ENCODE data around the gene UBE2S.
A peak's percentile ranks its signal among the peaks of the same experiment; 100 is the strongest.

UBE2S gene

GRCh38 chr19:55370305-55370988, 37.1 kb downstream of the UBE2S start, which contains the start of gene IL11:
TSS of gene IL11 (minus strand) at chr19:55370463. CDS start at chr19:55370310, 153 bp downstream.
- Mint-ChIP-seq H3K27me3 (peaks cover 18% of the 10 kb centered on the region), H3K36me3 (peaks cover 2% of the 10 kb centered on the region), H3K27ac (no peak within 1 kb of the TSS), H3K4me3 (peak within 1 kb of the TSS; percentile 79), H3K4me1 (ENCODE audit: low read depth) (peaks cover 16% of the 10 kb centered on the region), H3K9me3 (ENCODE audit: low read depth) (no peaks in the 10 kb centered on the region)

GRCh38 chr19:55369653-55370304, 37.8 kb downstream of the UBE2S start:
- H3K27me3 Mint-ChIP-seq = peaks cover 18% of the 10 kb centered on the region
- H3K4me1 Mint-ChIP-seq (ENCODE audit: low read depth) = peaks cover 16% of the 10 kb centered on the region
- peak overlapping the region; percentile 79 for H3K4me3 Mint-ChIP-seq
- H3K27ac Mint-ChIP-seq = no peak overlapping the region
- no peaks in the 10 kb centered on the region for H3K9me3 Mint-ChIP-seq (ENCODE audit: low read depth)
- H3K36me3 Mint-ChIP-seq = peaks cover 2% of the 10 kb centered on the region

- H3K4me1 Mint-ChIP-seq (ENCODE audit: low read depth) = peaks cover 16% of the 10 kb centered on the region
- no peaks in the 10 kb centered on the region for H3K9me3 Mint-ChIP-seq (ENCODE audit: low read depth)
- H3K27me3 Mint-ChIP-seq = peaks cover 18% of the 10 kb centered on the region
- H3K27ac Mint-ChIP-seq = no peak overlapping the region
- H3K4me3 Mint-ChIP-seq = peak overlapping the region; percentile 5
- peaks cover 2% of the 10 kb centered on the region for H3K36me3 Mint-ChIP-seq
Measured at GRCh38 chr19:55368701-55369563, 38.7 kb downstream of the UBE2S start.

- Mint-ChIP-seq H3K27me3 (peaks cover 14% of the 10 kb centered on the region), H3K27ac (no peak overlapping the region), H3K4me1 (ENCODE audit: low read depth) (peaks cover 12% of the 10 kb centered on the region), H3K36me3 (peaks cover 2% of the 10 kb centered on the region), H3K9me3 (ENCODE audit: low read depth) (no peaks in the 10 kb centered on the region), H3K4me3 (no peak overlapping the region)
Measured at GRCh38 chr19:55368106-55368505, 39.5 kb downstream of the UBE2S start.

- Mint-ChIP-seq H3K4me3 (no peak overlapping the region), H3K36me3 (peaks cover 2% of the 10 kb centered on the region), H3K9me3 (ENCODE audit: low read depth) (no peaks in the 10 kb centered on the region), H3K4me1 (ENCODE audit: low read depth) (peaks cover 9% of the 10 kb centered on the region), H3K27ac (no peak overlapping the region), H3K27me3 (peaks cover 10% of the 10 kb centered on the region)
Measured at GRCh38 chr19:55366790-55367189, 40.8 kb downstream of the UBE2S start.

DNA sequence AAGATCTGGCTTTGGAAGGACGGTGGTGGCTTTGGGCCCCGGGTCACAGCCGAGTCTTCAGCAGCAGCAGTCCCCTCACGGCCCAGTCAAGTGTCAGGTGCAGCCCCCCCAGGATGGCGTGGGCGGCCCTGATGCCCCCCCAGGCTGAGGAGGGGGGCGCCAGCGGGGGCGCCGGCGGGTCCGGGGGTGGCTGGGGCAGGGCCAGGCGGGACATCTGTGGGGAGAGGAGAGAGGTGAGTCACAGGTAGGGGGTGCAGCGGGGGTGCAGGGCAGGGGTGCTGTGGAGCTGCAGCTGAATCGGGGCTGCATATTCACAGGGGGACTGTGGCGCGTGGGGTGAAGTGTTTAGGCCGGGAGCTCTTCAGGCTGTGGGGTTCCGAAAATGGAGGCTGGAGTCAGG, 41.6 kb downstream of the UBE2S start:
- H3K27me3 Mint-ChIP-seq = peaks cover 6% of the 10 kb centered on the region
- H3K27ac Mint-ChIP-seq = no peak overlapping the region
- peaks cover 9% of the 10 kb centered on the region for H3K4me1 Mint-ChIP-seq (ENCODE audit: low read depth)
- H3K36me3 Mint-ChIP-seq = peaks cover 2% of the 10 kb centered on the region
- no peak overlapping the region for H3K4me3 Mint-ChIP-seq
- no peaks in the 10 kb centered on the region for H3K9me3 Mint-ChIP-seq (ENCODE audit: low read depth)

- Mint-ChIP-seq H3K4me1 (ENCODE audit: low read depth) (peaks cover 4% of the 10 kb centered on the region), H3K9me3 (ENCODE audit: low read depth) (no peaks in the 10 kb centered on the region), H3K27me3 (peaks cover 2% of the 10 kb centered on the region), H3K36me3 (no peaks in the 10 kb centered on the region), H3K4me3 (no peak overlapping the region), H3K27ac (no peak overlapping the region)
Measured at GRCh38 chr19:55365245-55365644, 42.3 kb downstream of the UBE2S start.

DNA sequence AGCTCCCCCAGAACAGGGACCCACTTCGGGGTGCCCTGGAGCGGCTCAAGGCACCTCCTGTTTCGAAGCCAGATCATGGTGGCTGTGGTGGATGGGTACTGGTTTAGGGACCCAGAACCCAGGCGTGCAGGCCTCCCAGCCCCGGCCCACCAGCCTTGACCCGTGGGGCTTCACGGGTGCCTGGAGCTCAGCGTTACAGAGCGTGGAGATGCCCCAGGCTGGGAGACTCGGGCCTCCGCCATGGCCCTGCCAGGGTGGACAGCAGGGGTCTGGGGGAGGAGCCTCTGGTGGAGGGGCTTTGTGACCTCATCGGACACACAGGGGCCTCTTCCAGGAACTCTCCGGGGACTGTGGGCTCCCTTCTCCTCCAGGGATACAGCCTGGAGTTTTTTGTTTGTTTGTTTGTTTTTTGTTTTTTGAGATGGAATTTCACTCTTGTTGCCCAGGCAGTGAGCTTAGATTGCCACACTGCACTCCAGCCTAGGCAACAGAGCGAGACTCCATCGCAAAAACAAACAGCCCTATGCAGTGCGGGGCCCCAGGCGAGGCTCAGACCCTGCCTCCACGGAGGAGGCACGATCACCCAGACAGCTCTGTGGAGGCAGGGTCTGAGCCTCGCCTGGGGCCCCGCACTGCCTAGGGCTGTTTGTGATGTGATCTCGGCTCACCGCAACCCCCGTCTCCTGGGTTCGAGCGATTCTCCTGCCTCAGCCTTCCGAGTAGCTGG, 44.4 kb downstream of the UBE2S start, which contains the start of gene GARIN5B:
Gene GARIN5B (minus strand): TSS at position 271 of the 727 bp plus-strand sequence. CDS start 194 bp downstream, at position 77.
- Mint-ChIP-seq H3K36me3 (no peaks in the 10 kb centered on the region), H3K27ac (no peak within 1 kb of the TSS), H3K4me1 (ENCODE audit: low read depth) (no peaks in the 10 kb centered on the region), H3K4me3 (no peak within 1 kb of the TSS), H3K9me3 (ENCODE audit: low read depth) (no peaks in the 10 kb centered on the region), H3K27me3 (no peaks in the 10 kb centered on the region)

DNA sequence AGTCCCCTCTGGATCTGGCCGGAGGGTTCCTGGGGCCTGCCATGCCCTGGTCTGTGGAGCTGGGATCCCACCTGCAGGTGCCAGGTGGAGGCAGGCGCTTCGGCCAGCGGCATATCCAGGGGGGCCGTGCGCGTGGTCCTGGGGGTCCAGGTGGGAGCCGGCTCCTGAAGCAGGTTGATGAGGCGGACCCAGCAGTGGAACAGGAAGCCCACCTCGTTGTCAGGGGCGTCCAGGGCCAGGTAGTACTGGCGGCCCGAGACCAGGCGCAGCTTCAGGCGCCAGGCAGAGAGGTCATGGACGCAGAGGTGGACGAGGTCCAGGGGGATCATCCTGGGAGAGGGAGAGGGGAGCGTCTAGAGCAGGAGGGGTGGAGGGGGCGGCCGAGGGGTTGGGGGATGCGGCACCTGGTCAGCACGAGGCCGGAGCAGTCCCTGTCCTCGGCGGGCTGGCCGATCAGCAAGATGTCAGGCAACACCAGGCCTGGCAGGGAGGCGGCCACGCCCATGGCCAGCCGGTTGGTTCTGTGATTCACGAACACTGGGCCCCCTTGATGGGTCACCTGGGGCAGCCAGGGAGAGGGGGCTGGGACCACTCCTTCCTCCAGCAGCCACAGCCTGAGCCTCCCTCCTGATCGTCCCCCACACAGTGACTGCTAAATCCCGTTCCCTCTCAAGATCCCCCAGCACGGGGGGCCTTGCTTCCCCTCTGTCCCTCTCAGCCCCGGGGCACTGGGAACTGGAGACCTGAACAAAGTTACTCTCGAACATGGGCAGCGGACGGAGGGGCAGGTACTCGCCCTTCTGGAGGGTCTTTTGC, 45.2 kb downstream of the UBE2S start:
- peaks cover 2% of the 10 kb centered on the region for H3K27me3 Mint-ChIP-seq
- no peak overlapping the region for H3K27ac Mint-ChIP-seq
- H3K4me1 Mint-ChIP-seq (ENCODE audit: low read depth) = no peaks in the 10 kb centered on the region
- no peaks in the 10 kb centered on the region for H3K36me3 Mint-ChIP-seq
- H3K4me3 Mint-ChIP-seq = no peak overlapping the region
- H3K9me3 Mint-ChIP-seq (ENCODE audit: low read depth) = no peaks in the 10 kb centered on the region

- no peak overlapping the region for H3K4me3 Mint-ChIP-seq
- no peaks in the 10 kb centered on the region for H3K9me3 Mint-ChIP-seq (ENCODE audit: low read depth)
- H3K4me1 Mint-ChIP-seq (ENCODE audit: low read depth) = no peaks in the 10 kb centered on the region
- peaks cover 7% of the 10 kb centered on the region for H3K27me3 Mint-ChIP-seq
- no peak overlapping the region for H3K27ac Mint-ChIP-seq
- no peaks in the 10 kb centered on the region for H3K36me3 Mint-ChIP-seq
Measured at GRCh38 chr19:55360902-55361301, 46.7 kb downstream of the UBE2S start.

DNA sequence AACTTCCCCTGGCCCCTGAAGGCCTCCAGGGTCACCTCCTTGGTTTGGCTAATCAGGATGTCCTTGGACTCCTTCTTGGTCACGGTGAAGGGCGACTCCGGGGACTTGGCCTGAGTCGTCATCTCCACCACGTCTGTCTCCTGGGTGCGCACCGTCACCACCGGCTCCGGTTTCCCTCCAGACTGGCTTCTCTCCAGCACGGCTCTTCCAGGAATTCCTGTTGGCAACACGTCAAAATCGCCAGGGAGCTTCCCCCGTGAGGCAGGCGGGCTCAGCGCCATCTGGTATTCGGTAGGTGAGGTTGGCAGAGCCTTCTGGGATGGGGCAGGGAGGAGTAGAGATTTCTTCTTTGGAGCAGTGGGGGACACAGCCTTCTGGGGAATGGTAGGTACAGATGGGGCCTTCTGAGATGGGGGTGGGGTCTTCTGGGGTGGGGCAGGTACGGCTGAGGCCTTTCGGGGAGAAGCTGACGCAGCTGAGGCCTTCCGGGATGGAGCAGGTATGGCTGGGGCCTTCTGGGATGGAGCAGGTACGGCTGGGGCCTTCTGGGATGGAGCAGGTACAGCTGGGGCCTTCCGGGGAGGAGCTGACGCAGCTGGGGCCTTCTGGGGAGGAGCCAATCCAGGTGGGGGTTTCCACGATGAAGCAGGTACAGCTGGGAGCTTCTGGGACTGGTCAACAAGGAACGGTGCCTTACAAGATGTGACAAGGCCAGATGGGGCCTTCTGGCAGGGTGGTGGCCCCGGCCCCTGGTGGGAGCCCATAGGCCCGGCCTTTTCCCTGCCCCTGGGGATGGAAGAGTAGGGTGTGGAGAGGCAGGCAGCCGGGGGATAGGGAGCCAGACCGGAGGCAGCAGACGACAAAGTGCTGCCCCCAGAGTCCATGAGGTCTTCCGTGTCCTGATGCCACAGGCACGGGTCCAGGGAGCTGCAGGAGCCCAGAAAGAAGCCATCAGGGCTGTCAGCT, 48.4 kb downstream of the UBE2S start:
- H3K36me3 Mint-ChIP-seq = no peaks in the 10 kb centered on the region
- H3K9me3 Mint-ChIP-seq (ENCODE audit: low read depth) = no peaks in the 10 kb centered on the region
- peaks cover 3% of the 10 kb centered on the region for H3K4me1 Mint-ChIP-seq (ENCODE audit: low read depth)
- H3K4me3 Mint-ChIP-seq = no peak overlapping the region
- H3K27ac Mint-ChIP-seq = no peak overlapping the region
- H3K27me3 Mint-ChIP-seq = peaks cover 8% of the 10 kb centered on the region

GRCh38 chr19:55358493-55358892, 49.1 kb downstream of the UBE2S start:
- no peak overlapping the region for H3K4me3 Mint-ChIP-seq
- no peaks in the 10 kb centered on the region for H3K36me3 Mint-ChIP-seq
- peaks cover 3% of the 10 kb centered on the region for H3K4me1 Mint-ChIP-seq (ENCODE audit: low read depth)
- H3K27me3 Mint-ChIP-seq = peaks cover 8% of the 10 kb centered on the region
- H3K9me3 Mint-ChIP-seq (ENCODE audit: low read depth) = no peaks in the 10 kb centered on the region
- H3K27ac Mint-ChIP-seq = no peak overlapping the region

DNA sequence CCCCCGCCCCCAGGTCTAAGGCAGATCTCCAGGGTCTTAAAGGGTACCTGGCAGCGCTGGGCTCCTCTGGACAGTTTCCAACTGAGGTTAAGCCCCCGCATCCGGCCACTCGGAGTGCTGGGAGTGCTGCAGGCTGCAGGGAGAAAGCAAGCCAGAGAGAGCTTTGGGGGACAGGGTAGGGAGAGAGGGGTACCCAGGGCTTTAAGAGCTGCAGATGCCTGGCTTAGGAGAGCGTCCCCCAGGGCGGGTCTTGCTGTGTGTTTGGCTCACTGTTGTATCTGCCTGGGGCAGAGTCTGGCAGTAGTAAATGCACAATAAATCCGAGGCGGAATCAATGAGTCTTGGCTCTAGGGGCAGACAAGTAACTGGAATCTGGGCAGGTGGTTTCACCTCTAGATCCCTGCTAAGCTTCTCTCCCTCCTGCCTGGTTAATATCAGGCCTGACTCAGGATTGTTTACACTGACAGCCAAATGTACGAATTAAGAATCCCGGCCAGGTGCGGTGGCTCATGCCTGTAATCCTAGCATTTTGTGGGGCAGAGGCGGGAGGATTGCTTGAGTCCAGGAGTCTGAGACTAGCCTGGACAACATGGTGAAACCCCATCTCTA, 52.3 kb downstream of the UBE2S start:
- no peaks in the 10 kb centered on the region for H3K36me3 Mint-ChIP-seq
- peaks cover 16% of the 10 kb centered on the region for H3K4me1 Mint-ChIP-seq (ENCODE audit: low read depth)
- H3K4me3 Mint-ChIP-seq = peak overlapping the region; percentile 52
- H3K27ac Mint-ChIP-seq = no peak overlapping the region
- H3K9me3 Mint-ChIP-seq (ENCODE audit: low read depth) = no peaks in the 10 kb centered on the region
- peaks cover 16% of the 10 kb centered on the region for H3K27me3 Mint-ChIP-seq
